ENCODE results near the gene RPS29.

DNA sequence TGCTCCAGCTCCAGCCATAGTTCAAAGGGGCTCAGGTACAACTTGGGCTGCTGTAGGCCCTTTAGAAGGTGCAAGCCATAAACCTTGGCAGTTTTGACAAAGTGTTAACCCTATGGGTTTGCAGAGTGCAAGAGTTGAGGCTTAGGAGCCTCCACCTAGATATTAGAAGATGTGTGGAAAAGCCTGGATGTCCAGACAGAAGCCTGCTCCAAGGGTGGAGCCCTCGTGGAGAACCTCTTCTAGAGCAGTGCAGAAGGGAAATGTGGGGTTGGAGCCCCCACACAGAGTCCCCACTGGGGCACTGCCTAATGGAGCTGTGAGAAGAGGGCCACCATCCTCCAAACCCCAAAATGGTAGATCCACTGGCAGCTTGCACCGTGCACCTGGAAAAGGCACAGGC, 45.1 kb downstream of the RPS29 start:
- TF ChIP-seq, protein P1, sequence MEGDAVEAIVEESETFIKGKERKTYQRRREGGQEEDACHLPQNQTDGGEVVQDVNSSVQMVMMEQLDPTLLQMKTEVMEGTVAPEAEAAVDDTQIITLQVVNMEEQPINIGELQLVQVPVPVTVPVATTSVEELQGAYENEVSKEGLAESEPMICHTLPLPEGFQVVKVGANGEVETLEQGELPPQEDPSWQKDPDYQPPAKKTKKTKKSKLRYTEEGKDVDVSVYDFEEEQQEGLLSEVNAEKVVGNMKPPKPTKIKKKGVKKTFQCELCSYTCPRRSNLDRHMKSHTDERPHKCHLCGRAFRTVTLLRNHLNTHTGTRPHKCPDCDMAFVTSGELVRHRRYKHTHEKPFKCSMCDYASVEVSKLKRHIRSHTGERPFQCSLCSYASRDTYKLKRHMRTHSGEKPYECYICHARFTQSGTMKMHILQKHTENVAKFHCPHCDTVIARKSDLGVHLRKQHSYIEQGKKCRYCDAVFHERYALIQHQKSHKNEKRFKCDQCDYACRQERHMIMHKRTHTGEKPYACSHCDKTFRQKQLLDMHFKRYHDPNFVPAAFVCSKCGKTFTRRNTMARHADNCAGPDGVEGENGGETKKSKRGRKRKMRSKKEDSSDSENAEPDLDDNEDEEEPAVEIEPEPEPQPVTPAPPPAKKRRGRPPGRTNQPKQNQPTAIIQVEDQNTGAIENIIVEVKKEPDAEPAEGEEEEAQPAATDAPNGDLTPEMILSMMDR (IDR thresholded peaks at IDR 0.05; ENCODE audit: low read length): no peak
- no peak for TF ChIP-seq EZH2 (IDR thresholded peaks at IDR 0.05; ENCODE audit: borderline replicate concordance, low read length)
